PFSK-1 (cell line): ENCODE data around the gene CNOT1.

ENCODE experiments used
- FOXP2 ChIP-seq: optimal IDR thresholded peaks from 2 replicates; pipeline ENCODE3; 2011; ENCODE audit warnings: borderline replicate concordance, control low read depth, inconsistent platforms; ENCODE audit not compliant: insufficient read depth; ENCODE audit errors: extremely low read length, extremely low read depth
- POLR2AphosphoS5 ChIP-seq: IDR thresholded peaks from 2 replicates; pipeline ENCODE4 v1.6.1; 2012; ENCODE audit warnings: low read depth, mild to moderate bottlenecking, control low read depth, low read length, moderate library complexity
- SIN3A ChIP-seq: IDR thresholded peaks from 2 replicates; pipeline ENCODE4 v1.6.1; 2012; ENCODE audit warnings: mild to moderate bottlenecking, low read length, moderate library complexity, borderline replicate concordance; ENCODE audit not compliant: insufficient read depth
- TAF1 ChIP-seq: IDR thresholded peaks from 2 replicates; pipeline ENCODE4 v1.6.1; 2012; ENCODE audit warnings: low read length, control low read depth, borderline replicate concordance; ENCODE audit not compliant: insufficient read depth
- TF ChIP-seq, protein P1 (sequence below), 2 experiments: IDR thresholded peaks; 2 replicates each; pipeline versions ENCODE4 v1.6.1 to v1.8.0; 2011 to 2012; ENCODE audit warnings: low read depth in 2 of 2, low read length in 2 of 2, control low read depth in 1 of 2, inconsistent platforms in 1 of 2, mild to moderate bottlenecking in 1 of 2, moderate library complexity in 1 of 2; ENCODE audit not compliant: insufficient read depth in 1 of 2

DNA sequence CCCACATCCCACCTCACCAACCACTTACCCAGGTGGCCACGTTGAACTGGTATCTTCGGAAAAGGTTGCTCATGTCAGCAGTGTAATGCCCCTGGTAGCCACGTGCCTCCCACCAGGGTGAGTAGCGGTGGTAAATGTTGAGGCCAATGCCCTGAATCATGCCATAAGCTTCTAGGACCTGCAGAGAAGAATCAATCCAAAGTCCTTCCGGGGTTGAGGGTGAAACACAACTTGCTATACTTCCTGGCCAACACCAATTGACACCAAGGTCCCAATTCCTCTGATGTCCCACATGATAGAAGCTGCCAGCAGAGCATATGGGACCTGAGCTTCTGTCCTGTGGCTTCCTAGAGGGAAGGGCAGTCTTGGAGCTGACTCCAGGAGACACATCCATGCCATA is 11.3 kb upstream of the CNOT1 start:
- TF ChIP-seq SIN3A (no peak), POLR2AphosphoS5 (no peak), TAF1 (no peak), FOXP2 (no peak)
- TF ChIP-seq, protein P1, sequence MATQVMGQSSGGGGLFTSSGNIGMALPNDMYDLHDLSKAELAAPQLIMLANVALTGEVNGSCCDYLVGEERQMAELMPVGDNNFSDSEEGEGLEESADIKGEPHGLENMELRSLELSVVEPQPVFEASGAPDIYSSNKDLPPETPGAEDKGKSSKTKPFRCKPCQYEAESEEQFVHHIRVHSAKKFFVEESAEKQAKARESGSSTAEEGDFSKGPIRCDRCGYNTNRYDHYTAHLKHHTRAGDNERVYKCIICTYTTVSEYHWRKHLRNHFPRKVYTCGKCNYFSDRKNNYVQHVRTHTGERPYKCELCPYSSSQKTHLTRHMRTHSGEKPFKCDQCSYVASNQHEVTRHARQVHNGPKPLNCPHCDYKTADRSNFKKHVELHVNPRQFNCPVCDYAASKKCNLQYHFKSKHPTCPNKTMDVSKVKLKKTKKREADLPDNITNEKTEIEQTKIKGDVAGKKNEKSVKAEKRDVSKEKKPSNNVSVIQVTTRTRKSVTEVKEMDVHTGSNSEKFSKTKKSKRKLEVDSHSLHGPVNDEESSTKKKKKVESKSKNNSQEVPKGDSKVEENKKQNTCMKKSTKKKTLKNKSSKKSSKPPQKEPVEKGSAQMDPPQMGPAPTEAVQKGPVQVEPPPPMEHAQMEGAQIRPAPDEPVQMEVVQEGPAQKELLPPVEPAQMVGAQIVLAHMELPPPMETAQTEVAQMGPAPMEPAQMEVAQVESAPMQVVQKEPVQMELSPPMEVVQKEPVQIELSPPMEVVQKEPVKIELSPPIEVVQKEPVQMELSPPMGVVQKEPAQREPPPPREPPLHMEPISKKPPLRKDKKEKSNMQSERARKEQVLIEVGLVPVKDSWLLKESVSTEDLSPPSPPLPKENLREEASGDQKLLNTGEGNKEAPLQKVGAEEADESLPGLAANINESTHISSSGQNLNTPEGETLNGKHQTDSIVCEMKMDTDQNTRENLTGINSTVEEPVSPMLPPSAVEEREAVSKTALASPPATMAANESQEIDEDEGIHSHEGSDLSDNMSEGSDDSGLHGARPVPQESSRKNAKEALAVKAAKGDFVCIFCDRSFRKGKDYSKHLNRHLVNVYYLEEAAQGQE (IDR thresholded peaks at IDR 0.05; ENCODE audit: insufficient read depth in 1 of 2, low read depth in 2 of 2, low read length in 2 of 2) = no peak
